GM19035 (cell line): ENCODE measurements around the gene MLEC.

Experiments used
- ATAC-seq: cut with Tn5 transposase; IDR thresholded peaks from one replicate; pipeline ENCODE4 v1.9.1; 2021; ENCODE audit not compliant: unreplicated experiment

Gene MLEC

DNA sequence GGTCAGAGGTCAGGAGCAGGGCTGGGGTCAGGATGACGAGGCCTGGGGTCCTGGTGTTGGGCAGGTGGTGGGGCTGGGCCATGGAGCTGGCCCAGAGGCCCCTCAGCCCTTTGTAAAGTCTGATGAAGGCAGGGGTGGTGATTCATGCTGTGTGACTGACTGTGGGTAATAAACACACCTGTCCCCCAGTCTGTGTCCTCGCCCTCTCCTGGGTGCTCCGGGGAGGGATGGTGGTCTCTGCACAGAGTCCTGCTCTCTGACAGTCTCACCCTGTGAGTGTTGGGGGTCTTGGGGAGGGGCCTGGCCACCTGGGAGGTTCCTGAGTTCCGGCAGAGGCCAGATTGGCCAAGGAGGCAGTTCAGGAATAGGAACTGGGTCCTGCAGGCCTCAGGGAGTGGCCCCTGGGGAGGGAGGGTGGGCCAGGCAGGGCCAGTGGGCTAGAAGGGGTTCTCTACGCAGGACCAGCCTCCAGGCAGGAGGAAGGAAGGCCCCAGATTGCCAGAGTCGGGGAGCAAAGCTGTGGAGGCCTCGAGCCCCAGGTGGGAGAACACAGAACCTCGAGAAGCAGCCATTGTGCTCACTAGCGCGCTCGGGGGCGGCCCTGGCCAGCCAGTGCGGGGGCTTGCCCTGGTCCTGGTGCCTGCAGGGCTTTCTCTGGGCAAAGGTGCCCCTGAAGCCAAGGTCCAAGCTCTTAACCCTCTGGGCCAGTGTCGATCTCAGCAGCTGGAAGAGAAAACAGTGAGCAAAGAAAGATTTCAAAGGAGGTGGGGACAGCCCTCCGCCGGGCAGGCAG is 53.1 kb downstream of the MLEC start:
- ATAC-seq, result no peak

DNA sequence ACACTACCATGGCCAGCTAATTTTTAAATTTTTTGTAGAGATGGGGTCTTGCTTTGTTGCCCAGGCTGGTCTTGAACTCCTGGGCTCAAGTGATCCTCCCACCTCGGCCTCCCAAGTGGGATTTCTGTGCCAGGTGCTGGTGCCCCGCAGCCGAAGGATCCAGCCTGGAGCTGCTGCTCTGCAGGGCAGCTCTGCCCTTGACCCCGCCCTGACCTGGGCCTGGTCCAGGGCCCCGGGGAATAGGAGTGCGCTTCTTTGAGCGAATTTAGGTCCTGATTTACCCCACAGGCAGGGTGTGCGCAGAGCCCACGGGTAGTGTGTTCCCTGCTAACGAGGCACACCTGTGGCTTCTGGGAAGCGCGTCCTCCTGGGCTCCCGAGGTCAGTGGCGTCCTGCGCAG is 53.9 kb downstream of the MLEC start:
- no peak for ATAC-seq

DNA sequence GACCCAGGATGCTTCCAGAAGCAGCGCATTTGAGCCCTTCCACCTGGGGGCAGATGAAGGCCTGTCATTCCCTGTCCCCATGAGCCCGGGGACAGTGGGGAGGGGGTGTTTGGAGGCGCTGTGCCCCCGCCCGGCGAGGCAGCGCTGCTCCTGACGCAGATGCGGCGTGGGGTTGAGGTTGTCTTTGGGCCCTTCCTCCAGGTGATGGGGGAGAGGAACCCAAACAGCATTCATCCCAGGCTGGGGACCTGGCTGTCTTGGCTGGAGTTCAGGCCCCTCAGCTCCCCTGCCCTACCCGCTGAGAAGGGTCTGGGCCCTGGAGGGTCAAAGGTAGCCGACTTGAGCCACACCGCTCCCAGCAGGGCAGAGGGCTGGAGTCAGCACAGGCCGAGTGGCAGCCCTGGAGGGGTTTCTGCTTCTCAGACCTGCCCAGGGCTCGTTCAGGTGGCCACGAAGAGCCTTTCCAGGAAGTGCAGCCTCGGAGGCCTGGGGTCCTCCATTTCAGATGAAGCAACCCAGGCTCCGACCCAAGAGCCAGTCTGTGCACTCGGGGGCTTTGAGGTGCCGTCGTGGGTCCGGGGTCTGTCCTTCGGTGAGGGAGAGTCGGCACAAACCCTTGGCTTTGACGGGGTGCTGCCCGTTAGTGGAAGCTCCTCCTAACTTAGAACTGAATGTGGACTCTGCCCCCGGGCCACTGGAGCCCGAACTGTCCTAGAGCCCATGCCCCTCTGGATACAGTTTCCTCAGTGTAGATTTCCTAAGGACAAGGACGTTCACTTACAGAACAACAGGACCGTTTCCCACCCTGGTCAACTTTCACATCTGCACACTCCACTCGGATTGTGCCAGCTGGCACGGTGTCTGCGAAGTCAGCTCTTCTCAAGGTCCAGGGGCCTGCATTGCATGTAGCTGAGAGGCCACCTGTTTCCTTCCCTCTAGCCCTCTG is 54.8 kb downstream of the MLEC start:
- no peak for ATAC-seq

DNA sequence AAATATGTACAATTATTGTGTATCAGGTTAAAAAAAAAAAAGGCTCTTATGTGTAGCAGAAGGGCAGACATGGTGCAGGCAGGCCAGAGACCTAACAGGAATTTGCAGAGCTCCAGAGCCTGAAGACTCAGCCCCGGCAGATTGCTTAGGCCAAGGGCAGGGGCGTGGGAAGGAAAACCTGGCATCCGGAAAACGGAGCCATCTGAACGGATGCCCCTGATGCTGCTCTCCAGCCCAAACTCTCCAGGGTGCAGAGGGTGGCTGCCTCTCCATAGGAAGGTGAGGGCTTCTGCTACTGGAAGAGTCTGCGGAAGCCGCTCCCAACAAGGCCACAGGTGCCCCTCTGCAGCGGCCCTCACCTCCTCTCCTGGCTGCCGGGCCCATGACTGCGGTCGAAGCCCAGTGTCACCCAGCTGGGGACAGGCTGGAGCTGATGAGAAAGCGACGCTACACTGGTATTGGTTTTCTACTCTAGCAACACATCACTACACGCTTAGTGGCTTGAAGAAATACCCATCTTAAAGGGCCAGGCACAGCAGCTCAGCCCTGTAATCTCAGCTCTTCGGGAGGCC is 58.1 kb downstream of the MLEC start:
- ATAC-seq, result no peak

DNA sequence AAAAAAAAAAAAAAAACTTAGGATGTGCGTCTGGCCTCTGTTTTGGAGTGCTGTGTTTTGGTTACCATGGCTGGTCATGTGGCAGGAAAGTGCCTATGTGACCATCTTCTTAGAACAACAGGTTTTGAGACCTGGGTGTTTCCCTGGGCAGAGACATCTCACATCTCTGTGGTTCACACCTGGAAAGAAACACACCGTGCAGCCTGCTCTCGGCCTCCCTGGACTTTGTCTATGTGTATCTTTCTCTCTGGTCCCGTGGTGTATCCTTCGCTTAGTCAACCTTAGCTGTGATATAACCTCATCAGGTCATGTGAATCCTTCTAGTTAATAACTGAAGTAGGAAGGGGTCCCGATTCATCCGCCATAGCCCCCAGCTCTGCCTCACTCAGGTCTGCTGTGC is 61.3 kb downstream of the MLEC start:
- no peak for ATAC-seq

DNA sequence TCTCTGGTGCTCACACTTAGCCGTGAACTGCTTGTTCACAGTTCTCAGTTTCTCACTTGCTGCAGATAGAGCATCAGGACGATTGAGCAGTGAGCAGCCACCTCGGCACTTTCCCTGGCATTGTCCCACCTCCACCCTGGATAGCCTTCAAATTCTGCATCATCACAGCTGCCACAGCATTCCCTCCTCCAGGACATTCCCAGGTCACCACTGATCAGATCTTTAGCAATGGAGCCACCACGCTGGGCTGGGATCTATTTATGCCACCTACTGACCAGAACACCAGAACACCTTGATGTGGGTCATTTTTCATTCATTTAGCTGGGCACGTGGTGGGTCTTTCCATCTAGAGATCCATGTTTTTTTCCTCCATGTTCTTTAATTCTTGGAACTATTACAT is 62.3 kb downstream of the MLEC start:
- ATAC-seq, result no peak

DNA sequence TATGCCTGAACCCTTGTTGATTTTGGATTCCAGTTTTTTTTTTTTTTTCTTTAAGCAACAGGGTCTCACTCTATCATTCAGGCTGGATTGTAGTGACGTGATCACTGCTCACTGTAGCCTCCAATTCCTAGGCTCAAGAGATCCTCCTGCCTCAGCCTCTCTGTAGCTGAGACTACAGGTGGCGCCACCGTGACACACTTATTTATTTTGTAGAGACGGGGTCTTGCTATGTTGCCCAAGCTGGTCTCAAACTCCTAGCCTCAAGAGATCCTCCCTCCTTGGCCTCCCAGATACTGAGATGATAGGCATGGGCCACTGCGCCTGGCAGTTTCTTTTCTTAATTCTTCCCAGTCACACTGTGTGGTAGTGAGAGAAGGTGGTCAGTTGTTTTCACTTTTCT is 63.9 kb downstream of the MLEC start:
- ATAC-seq, result no peak

DNA sequence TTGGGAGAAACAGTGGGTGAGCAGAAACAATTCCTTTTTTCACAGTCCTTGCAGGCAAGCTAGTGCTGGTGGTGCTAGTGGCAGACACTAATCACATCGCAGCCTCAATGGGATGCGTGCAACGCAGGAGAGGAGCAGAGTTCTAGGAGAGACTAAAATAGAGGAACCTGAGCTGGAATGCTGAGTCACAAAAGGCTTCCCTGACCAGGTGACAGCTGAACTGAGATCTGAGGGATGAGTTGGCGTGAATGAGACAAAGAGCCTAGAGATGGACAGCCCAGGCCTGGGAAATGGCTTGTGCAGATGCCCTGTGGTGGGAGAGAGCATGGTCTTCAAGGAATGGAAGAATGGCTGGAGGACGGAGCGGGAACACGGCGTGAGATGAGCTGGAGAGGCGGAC is 64.4 kb downstream of the MLEC start:
- ATAC-seq, result no peak
